ENCODE results near the gene STAB2. TPM values are rescaled to one million over a fixed set of nuclear protein-coding genes. Genes with fewer than 3 reads are reported as not detected.

STAB2 gene
- total and polyA plus RNA-seq, 4 donors: 3.4 to 42.6 (median 16.6) TPM

DNA sequence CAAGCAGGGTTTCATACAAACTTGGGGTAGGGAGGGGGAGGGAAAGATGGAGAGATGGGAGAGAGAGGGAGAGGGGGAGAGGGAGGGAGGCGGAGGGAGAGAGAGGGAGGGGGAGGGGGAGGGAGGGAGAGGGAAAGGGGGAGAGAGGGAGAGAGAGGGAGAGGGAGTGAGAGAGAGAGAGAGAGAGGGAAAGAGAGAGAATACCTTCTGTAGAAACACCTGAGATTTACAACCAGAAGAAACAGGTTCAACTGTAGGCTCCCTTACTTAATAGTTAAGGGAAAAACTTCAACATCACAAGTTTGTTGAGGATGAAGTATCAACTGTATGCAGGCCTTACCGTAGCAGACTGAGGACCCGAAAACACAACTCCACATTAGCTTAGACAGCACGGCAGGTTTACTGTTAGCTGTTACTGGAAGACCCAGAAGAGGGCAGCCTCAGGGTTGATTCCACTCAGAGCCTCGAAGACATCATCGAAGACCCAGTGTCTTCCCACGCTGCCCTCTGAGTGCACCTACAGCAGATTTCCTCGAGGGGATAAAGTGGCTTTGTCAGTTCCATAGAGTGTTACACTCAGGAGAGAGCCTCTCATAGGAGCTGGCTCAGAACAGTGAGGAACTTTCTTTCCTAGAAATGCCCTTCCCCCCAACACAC, 181.5 kb downstream of the STAB2 start:
- no peaks in the 10 kb centered on the region for H3K27me3 ChIP-seq (ENCODE audit: control insufficient read depth in 4 of 4, insufficient read depth in 4 of 4, low read length in 3 of 4)
- no peak for DNase-seq (ENCODE audit: low spot score)
- no peak overlapping the region for H3K27ac ChIP-seq (ENCODE audit: low read depth in 1 of 2, low read length in 2 of 2)
- no peak overlapping the region for H3K9ac ChIP-seq (ENCODE audit: low read depth in 1 of 2, low read length in 2 of 2)
- 91% methylated on average over 7 of the region's 8 CpGs for WGBS
- no peaks in the 10 kb centered on the region for H3K9me3 ChIP-seq (ENCODE audit: control insufficient read depth in 4 of 4, low read length in 3 of 4)
- TF ChIP-seq FOXA2 (IDR thresholded peaks at IDR 0.05) (no peak), TAF1 (conservative IDR thresholded peaks at IDR 0.05) (no peak), YY1 (IDR thresholded peaks at IDR 0.05) (no peak), SP1 (IDR thresholded peaks at IDR 0.05) (no peak), RXRA (IDR thresholded peaks at IDR 0.05) (no peak), HNF4A (conservative IDR thresholded peaks at IDR 0.05) (no peak), GABPA (IDR thresholded peaks at IDR 0.05 in 1 of 2, conservative IDR thresholded peaks at IDR 0.05 in 1 of 2) (no peak), JUND (IDR thresholded peaks at IDR 0.05) (no peak), HNF4G (IDR thresholded peaks at IDR 0.05) (no peak), FOXA1 (IDR thresholded peaks at IDR 0.05) (no peak)
- TF ChIP-seq, protein P1, sequence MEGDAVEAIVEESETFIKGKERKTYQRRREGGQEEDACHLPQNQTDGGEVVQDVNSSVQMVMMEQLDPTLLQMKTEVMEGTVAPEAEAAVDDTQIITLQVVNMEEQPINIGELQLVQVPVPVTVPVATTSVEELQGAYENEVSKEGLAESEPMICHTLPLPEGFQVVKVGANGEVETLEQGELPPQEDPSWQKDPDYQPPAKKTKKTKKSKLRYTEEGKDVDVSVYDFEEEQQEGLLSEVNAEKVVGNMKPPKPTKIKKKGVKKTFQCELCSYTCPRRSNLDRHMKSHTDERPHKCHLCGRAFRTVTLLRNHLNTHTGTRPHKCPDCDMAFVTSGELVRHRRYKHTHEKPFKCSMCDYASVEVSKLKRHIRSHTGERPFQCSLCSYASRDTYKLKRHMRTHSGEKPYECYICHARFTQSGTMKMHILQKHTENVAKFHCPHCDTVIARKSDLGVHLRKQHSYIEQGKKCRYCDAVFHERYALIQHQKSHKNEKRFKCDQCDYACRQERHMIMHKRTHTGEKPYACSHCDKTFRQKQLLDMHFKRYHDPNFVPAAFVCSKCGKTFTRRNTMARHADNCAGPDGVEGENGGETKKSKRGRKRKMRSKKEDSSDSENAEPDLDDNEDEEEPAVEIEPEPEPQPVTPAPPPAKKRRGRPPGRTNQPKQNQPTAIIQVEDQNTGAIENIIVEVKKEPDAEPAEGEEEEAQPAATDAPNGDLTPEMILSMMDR (IDR thresholded peaks at IDR 0.05; ENCODE audit: low read depth, low read length, missing input control): no peak
- TF ChIP-seq, protein P2, sequence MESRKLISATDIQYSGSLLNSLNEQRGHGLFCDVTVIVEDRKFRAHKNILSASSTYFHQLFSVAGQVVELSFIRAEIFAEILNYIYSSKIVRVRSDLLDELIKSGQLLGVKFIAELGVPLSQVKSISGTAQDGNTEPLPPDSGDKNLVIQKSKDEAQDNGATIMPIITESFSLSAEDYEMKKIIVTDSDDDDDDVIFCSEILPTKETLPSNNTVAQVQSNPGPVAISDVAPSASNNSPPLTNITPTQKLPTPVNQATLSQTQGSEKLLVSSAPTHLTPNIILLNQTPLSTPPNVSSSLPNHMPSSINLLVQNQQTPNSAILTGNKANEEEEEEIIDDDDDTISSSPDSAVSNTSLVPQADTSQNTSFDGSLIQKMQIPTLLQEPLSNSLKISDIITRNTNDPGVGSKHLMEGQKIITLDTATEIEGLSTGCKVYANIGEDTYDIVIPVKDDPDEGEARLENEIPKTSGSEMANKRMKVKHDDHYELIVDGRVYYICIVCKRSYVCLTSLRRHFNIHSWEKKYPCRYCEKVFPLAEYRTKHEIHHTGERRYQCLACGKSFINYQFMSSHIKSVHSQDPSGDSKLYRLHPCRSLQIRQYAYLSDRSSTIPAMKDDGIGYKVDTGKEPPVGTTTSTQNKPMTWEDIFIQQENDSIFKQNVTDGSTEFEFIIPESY (IDR thresholded peaks at IDR 0.05): no peak
- TF ChIP-seq, protein P3, sequence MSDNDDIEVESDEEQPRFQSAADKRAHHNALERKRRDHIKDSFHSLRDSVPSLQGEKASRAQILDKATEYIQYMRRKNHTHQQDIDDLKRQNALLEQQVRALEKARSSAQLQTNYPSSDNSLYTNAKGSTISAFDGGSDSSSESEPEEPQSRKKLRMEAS (IDR thresholded peaks at IDR 0.05): no peak
- H3K4me3 ChIP-seq (ENCODE audit: low read depth in 1 of 3, low read length in 3 of 3): no peak overlapping the region
- peaks cover 3 to 22% (median 8%) of the 10 kb centered on the region in 4 donors for H3K36me3 ChIP-seq (ENCODE audit: control insufficient read depth in 4 of 4, insufficient read depth in 3 of 4, low read depth in 1 of 4, low read length in 3 of 4)
- H3K4me1 ChIP-seq (ENCODE audit: control insufficient read depth in 4 of 4, insufficient read depth in 4 of 4, low read length in 3 of 4): peaks cover 5 to 20% (median 12%) of the 10 kb centered on the region in 4 donors

DNA sequence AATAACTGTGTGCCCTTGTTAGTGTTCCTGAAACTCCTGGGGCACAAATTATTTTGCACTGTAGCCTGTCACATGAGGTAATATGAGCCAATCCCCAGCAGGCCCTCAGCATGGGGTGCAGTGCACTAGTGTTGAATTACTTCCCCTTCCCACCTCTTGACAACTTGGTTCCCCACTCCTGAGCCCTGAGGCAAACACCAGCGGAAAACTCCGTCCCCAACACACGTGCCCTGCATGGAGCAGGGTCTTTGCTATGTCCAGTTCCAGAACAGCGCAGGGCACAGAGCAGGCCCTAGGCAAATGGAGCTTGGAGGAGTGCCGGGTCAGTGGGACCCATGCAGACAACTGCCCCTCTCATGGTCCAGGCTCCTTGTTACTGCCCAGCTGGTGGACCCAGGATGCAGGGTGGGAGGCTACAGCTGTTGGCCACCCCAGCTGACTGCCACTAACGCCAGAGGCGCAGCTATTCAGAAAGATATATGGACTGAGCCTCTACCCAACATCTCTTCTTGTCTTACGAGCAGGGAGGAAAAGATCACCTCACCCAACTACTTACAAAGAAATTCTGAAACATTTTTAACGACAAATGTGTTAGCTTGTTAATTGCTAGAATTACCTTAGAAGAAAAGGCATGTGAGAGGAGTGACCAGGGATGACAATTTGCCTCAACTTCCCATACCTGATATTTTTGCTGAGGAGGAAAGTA, 182.3 kb downstream of the STAB2 start:
- Histone ChIP-seq H3K4me1 (ENCODE audit: control insufficient read depth in 4 of 4, insufficient read depth in 4 of 4, low read length in 3 of 4) (peaks cover 5 to 22% (median 12%) of the 10 kb centered on the region in 4 donors), H3K27me3 (ENCODE audit: control insufficient read depth in 4 of 4, insufficient read depth in 4 of 4, low read length in 3 of 4) (no peaks in the 10 kb centered on the region), H3K9me3 (ENCODE audit: control insufficient read depth in 4 of 4, low read length in 3 of 4) (no peaks in the 10 kb centered on the region), H3K4me3 (ENCODE audit: low read depth in 1 of 3, low read length in 3 of 3) (no peak overlapping the region), H3K36me3 (ENCODE audit: control insufficient read depth in 4 of 4, insufficient read depth in 3 of 4, low read depth in 1 of 4, low read length in 3 of 4) (peaks cover 3 to 19% (median 8%) of the 10 kb centered on the region in 4 donors), H3K9ac (ENCODE audit: low read depth in 1 of 2, low read length in 2 of 2) (no peak overlapping the region), H3K27ac (ENCODE audit: low read depth in 1 of 2, low read length in 2 of 2) (no peak overlapping the region)
- DNase-seq (ENCODE audit: low spot score): no peak
- 92% methylated on average over 9 of the region's 9 CpGs for WGBS
- TF ChIP-seq, protein P4, sequence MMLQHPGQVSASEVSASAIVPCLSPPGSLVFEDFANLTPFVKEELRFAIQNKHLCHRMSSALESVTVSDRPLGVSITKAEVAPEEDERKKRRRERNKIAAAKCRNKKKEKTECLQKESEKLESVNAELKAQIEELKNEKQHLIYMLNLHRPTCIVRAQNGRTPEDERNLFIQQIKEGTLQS (IDR thresholded peaks at IDR 0.05): no peak
- no peak for TF ChIP-seq YY1 (IDR thresholded peaks at IDR 0.05)
- TF ChIP-seq, protein P3 (IDR thresholded peaks at IDR 0.05): no peak
- no peak for TF ChIP-seq RXRA (IDR thresholded peaks at IDR 0.05)
- TF ChIP-seq SP1 (IDR thresholded peaks at IDR 0.05): no peak
- no peak for TF ChIP-seq HNF4A (conservative IDR thresholded peaks at IDR 0.05)
- TF ChIP-seq, protein P5, sequence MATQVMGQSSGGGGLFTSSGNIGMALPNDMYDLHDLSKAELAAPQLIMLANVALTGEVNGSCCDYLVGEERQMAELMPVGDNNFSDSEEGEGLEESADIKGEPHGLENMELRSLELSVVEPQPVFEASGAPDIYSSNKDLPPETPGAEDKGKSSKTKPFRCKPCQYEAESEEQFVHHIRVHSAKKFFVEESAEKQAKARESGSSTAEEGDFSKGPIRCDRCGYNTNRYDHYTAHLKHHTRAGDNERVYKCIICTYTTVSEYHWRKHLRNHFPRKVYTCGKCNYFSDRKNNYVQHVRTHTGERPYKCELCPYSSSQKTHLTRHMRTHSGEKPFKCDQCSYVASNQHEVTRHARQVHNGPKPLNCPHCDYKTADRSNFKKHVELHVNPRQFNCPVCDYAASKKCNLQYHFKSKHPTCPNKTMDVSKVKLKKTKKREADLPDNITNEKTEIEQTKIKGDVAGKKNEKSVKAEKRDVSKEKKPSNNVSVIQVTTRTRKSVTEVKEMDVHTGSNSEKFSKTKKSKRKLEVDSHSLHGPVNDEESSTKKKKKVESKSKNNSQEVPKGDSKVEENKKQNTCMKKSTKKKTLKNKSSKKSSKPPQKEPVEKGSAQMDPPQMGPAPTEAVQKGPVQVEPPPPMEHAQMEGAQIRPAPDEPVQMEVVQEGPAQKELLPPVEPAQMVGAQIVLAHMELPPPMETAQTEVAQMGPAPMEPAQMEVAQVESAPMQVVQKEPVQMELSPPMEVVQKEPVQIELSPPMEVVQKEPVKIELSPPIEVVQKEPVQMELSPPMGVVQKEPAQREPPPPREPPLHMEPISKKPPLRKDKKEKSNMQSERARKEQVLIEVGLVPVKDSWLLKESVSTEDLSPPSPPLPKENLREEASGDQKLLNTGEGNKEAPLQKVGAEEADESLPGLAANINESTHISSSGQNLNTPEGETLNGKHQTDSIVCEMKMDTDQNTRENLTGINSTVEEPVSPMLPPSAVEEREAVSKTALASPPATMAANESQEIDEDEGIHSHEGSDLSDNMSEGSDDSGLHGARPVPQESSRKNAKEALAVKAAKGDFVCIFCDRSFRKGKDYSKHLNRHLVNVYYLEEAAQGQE (IDR thresholded peaks at IDR 0.05): no peak
- no peak for TF ChIP-seq GABPA (IDR thresholded peaks at IDR 0.05 in 1 of 2, conservative IDR thresholded peaks at IDR 0.05 in 1 of 2)
- TF ChIP-seq EGR1 (IDR thresholded peaks at IDR 0.05; ENCODE audit: low read depth in 2 of 2): no peak
- no peak for TF ChIP-seq NR2F2 (IDR thresholded peaks at IDR 0.05)
- TF ChIP-seq FOXA2 (IDR thresholded peaks at IDR 0.05): no peak
- TF ChIP-seq JUND (IDR thresholded peaks at IDR 0.05): no peak
- no peak for TF ChIP-seq TAF1 (conservative IDR thresholded peaks at IDR 0.05)
- TF ChIP-seq RAD21 (IDR thresholded peaks at IDR 0.05): no peak
- TF ChIP-seq, protein P2 (IDR thresholded peaks at IDR 0.05): no peak
- TF ChIP-seq HNF4G (IDR thresholded peaks at IDR 0.05): no peak
- TF ChIP-seq FOXA1 (IDR thresholded peaks at IDR 0.05): no peak

All from liver (tissue), 9 donors.